Panc1 (cell line): Measurements from ENCODE around the gene BACH2.

Source experiments
- POLR2AphosphoS5 ChIP-seq: IDR thresholded peaks from 2 replicates; pipeline ENCODE4 v1.6.1; 2012; ENCODE audit warnings: mild to moderate bottlenecking, low read depth, low read length, moderate library complexity
- TF ChIP-seq, protein P1 (sequence below): fragments of 450-650 bp; IDR thresholded peaks from 2 replicates; pipeline ENCODE4 v1.5.1; 2017; ENCODE audit warnings: mild to moderate bottlenecking

DNA sequence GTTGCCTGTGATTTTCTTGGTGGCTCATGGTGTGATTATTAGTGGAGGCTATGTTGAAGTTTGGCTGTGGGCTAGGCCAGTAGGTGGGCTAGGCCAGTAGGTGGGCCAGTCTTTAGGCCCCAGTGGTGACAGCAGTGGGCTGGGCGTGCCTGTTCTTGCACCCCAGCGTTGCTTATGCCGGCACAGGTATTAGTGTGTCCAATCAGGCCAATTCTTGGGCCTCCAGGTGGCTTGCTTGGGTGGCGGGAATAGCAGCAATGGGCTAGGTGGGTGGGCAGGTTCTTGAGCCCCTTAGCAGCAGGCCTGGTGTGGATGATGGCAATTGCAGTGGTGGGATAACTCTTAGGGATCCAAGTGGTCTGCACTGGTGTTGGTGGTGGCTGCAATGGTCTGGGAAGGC is 379.4 kb downstream of the BACH2 start:
- TF ChIP-seq POLR2AphosphoS5: no peak
- TF ChIP-seq, protein P1, sequence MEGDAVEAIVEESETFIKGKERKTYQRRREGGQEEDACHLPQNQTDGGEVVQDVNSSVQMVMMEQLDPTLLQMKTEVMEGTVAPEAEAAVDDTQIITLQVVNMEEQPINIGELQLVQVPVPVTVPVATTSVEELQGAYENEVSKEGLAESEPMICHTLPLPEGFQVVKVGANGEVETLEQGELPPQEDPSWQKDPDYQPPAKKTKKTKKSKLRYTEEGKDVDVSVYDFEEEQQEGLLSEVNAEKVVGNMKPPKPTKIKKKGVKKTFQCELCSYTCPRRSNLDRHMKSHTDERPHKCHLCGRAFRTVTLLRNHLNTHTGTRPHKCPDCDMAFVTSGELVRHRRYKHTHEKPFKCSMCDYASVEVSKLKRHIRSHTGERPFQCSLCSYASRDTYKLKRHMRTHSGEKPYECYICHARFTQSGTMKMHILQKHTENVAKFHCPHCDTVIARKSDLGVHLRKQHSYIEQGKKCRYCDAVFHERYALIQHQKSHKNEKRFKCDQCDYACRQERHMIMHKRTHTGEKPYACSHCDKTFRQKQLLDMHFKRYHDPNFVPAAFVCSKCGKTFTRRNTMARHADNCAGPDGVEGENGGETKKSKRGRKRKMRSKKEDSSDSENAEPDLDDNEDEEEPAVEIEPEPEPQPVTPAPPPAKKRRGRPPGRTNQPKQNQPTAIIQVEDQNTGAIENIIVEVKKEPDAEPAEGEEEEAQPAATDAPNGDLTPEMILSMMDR: no peak
